Nephron (organoid): Measurements from ENCODE around the gene RSBN1L.
"Not testable (repeated sequence)": the region's sequence is repeated elsewhere in the genome, so short reads cannot be mapped to it uniquely, and the experiment has no call there.

Experiments used
- H3K27ac Mint-ChIP-seq, 3 experiments: 2 replicates each; pipeline ENCODE4 v1.8.0; 2020; ENCODE audit warnings: mixed read lengths in 3 of 3, mild to moderate bottlenecking in 2 of 3, moderate library complexity in 1 of 3
- H3K27me3 Mint-ChIP-seq: 2 replicates; pipeline ENCODE4 v1.8.0; 2021; ENCODE audit warnings: low read depth, mild to moderate bottlenecking, moderate library complexity, mixed read lengths
- H3K36me3 Mint-ChIP-seq: 2 replicates; pipeline ENCODE4 v1.8.0; 2020; ENCODE audit warnings: low read depth, mixed read lengths
- H3K4me1 Mint-ChIP-seq: 2 replicates; pipeline ENCODE4 v1.8.0; 2020; ENCODE audit warnings: mixed read lengths
- H3K4me3 Mint-ChIP-seq, 3 experiments: 2 replicates each; pipeline ENCODE4 v1.8.0; 2020; ENCODE audit warnings: mild to moderate bottlenecking in 3 of 3, mixed read lengths in 3 of 3, moderate library complexity in 2 of 3
- H3K9me3 Mint-ChIP-seq: 2 replicates; pipeline ENCODE4 v1.8.0; 2020; ENCODE audit warnings: mixed read lengths
- TF ChIP-seq, protein P1 (sequence below), 3 experiments: fragments of 200-600 bp; sonication (generic); IDR thresholded peaks; one replicate each; pipeline ENCODE4 v1.5.0; 2021; ENCODE audit warnings: antibody characterized with exemption in 3 of 3; ENCODE audit not compliant: unreplicated experiment in 3 of 3

Gene RSBN1L

GRCh38 chr7:77699056-77699455 is 2.8 kb downstream of the RSBN1L start:
- Mint-ChIP-seq H3K27ac (peak overlapping the region; percentile 87 to 99 (median 89)), H3K27me3 (no peaks in the 10 kb centered on the region), H3K4me3 (peak overlapping the region; percentile 77 to 100 (median 100)), H3K4me1 (peaks cover 53% of the 10 kb centered on the region), H3K9me3 (no peaks in the 10 kb centered on the region), H3K36me3 (peaks cover 20% of the 10 kb centered on the region)
- TF ChIP-seq, protein P1, sequence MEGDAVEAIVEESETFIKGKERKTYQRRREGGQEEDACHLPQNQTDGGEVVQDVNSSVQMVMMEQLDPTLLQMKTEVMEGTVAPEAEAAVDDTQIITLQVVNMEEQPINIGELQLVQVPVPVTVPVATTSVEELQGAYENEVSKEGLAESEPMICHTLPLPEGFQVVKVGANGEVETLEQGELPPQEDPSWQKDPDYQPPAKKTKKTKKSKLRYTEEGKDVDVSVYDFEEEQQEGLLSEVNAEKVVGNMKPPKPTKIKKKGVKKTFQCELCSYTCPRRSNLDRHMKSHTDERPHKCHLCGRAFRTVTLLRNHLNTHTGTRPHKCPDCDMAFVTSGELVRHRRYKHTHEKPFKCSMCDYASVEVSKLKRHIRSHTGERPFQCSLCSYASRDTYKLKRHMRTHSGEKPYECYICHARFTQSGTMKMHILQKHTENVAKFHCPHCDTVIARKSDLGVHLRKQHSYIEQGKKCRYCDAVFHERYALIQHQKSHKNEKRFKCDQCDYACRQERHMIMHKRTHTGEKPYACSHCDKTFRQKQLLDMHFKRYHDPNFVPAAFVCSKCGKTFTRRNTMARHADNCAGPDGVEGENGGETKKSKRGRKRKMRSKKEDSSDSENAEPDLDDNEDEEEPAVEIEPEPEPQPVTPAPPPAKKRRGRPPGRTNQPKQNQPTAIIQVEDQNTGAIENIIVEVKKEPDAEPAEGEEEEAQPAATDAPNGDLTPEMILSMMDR (IDR thresholded peaks at IDR 0.05; ENCODE audit: unreplicated experiment in 3 of 3), result no peak

DNA sequence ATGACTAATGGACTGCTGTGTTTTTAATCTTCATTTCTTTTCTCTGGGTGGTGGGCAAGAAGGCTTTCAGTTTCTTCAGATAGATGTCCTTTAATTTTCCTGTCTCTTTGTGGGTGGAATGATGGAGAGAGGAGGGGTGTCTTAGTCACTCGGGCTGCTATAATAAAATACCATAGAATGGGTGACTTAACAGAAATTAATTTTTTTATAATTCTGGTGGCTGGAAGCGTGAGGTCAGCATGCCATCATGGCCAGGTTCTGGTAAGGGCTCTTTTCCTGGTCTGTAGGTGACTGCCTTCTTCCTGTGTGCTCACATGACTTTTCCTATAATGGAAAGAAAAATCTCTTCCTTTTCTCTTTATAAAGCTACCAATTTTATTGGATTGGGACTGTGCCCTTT is 6.3 kb downstream of the RSBN1L start:
- Mint-ChIP-seq H3K9me3 (no peaks in the 10 kb centered on the region), H3K27ac (peak overlapping the region in 2 of 3 experiments; percentile 10 to 60), H3K4me3 (peak overlapping the region in 1 of 3 experiments; percentile 6), H3K27me3 (no peaks in the 10 kb centered on the region), H3K4me1 (peaks cover 42% of the 10 kb centered on the region), H3K36me3 (peaks cover 35% of the 10 kb centered on the region)
- TF ChIP-seq, protein P1 (IDR thresholded peaks at IDR 0.05; ENCODE audit: unreplicated experiment in 3 of 3), result no peak

DNA sequence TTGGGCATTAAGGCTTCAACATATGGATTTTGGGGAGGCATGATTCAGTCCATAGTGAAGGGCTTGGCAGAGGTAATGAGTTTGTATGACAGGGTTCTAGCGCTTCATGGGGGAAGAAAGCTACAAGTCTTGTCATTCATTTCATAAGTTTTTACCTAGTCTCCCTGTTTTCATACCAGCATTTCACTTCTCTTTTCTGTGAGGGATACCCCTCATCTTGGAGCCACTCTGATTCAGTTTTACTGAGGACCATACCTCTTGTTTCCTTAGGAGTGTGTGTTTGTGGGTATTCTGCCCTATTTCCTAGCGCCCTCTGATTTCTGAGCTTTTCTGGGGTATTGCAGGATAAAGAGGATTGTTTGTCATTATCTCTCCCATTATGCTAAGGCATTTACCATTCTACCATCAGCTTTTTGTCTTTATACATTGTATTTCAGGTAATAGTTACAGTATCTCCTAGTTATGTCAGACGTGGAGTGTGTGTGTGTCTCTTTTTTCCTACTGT is 6.8 kb downstream of the RSBN1L start:
- Mint-ChIP-seq H3K4me1 (peaks cover 37% of the 10 kb centered on the region), H3K9me3 (no peaks in the 10 kb centered on the region), H3K27me3 (no peaks in the 10 kb centered on the region), H3K27ac (no peak overlapping the region), H3K4me3 (no peak overlapping the region), H3K36me3 (peaks cover 38% of the 10 kb centered on the region)
- TF ChIP-seq, protein P1 (IDR thresholded peaks at IDR 0.05; ENCODE audit: unreplicated experiment in 3 of 3), result no peak

DNA sequence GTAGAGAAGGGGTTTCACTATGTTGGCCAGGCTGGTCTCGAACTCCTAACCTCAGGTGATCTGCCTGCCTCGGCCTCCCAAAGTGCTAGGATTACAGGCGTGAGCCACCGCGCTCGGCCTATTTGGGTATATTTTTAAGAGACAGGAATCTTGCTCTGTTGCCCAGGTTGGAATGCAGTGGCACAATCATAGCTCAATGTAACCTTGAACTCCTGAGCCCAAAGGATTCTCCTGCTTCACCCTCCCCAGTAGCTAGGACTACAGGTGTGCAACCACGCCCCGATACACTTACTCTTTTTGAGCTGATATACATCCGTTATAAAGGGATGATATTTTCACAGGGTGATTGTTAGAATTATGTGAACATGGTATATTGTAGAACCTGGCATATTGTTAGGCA is 7.4 kb downstream of the RSBN1L start:
- H3K9me3 Mint-ChIP-seq, H3K27me3 Mint-ChIP-seq, H3K4me3 Mint-ChIP-seq, H3K27ac Mint-ChIP-seq: not testable (repeated sequence)
- Mint-ChIP-seq H3K36me3 (peaks cover 41% of the 10 kb centered on the region), H3K4me1 (peaks cover 30% of the 10 kb centered on the region)

DNA sequence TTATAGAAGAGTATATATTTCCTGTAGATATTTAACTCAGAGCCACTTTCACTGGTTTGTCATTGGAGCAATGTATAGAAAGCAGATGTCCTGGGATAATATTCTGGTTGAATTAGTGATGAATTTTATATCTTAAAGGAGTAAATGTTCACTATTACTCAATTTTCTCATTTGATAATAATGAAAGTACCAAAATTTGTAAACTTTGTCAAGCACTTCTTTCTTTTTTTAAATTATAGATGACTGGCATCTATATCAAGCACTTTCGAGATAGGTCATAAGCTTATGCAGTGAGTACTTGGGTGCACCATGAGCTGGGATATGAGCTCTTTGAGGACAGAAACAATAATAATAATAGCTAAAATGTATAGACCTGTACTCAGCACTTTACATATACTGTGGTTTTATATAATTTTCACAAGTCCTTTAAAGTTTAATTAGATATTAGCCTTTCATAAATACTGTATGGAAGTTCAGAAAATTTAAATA is 11.3 kb downstream of the RSBN1L start:
- Mint-ChIP-seq H3K4me3 (no peak overlapping the region), H3K27me3 (no peaks in the 10 kb centered on the region), H3K9me3 (no peaks in the 10 kb centered on the region), H3K27ac (no peak overlapping the region), H3K4me1 (peaks cover 7% of the 10 kb centered on the region), H3K36me3 (peaks cover 55% of the 10 kb centered on the region)
- TF ChIP-seq, protein P1 (IDR thresholded peaks at IDR 0.05; ENCODE audit: unreplicated experiment in 3 of 3), result no peak

GRCh38 chr7:77710067-77710466 is 13.8 kb downstream of the RSBN1L start:
- Mint-ChIP-seq H3K9me3 (no peaks in the 10 kb centered on the region), H3K36me3 (peaks cover 57% of the 10 kb centered on the region), H3K4me3 (no peak overlapping the region), H3K27me3 (no peaks in the 10 kb centered on the region), H3K27ac (no peak overlapping the region), H3K4me1 (no peaks in the 10 kb centered on the region)
- TF ChIP-seq, protein P1 (IDR thresholded peaks at IDR 0.05; ENCODE audit: unreplicated experiment in 3 of 3), result no peak
